Measurements from ENCODE around the gene TRAF3.

GRCh38 chr14:102749393-102750305, 27.6 kb upstream of the TRAF3 start:
- TF ChIP-seq CTCF (IDR thresholded peaks at IDR 0.05; ENCODE audit: insufficient read depth, low read length) (no peak), POLR2AphosphoS5 (IDR thresholded peaks at IDR 0.05; ENCODE audit: low read depth) (no peak), GABPA (IDR thresholded peaks at IDR 0.05; ENCODE audit: low read depth) (no peak)

Data from HL-60 (cell line).